SH-SY5Y (cell line): Measurements from ENCODE around the gene MAN2C1.

Experiments used
- GATA2 ChIP-seq: IDR thresholded peaks from 2 replicates; pipeline ENCODE4 v1.6.1; 2011; ENCODE audit warnings: mild to moderate bottlenecking, low read depth, low read length
- GATA3 ChIP-seq: IDR thresholded peaks from 2 replicates; pipeline ENCODE4 v1.6.1; 2011; ENCODE audit warnings: low read depth, mild to moderate bottlenecking, low read length, moderate library complexity

DNA sequence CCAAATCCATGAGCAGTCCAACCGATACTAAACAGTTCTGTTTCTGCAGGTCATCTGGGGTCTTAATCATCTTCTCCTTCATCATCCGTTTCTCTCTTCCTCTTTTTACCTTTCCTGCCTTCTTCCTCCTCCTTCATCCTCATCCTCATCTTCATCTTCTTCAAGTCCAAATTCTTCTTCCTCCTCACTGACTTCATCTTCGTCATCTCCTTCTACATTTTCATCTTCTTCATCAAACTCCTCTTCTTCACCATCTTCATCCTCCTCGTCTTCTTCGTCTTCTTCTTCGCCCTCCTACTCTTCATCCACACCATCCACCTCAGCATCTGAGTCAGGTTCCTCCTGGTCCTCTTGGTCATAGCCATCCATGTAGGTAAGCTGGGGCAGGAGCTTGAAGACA, 46.7 kb downstream of the MAN2C1 start:
- TF ChIP-seq GATA3 = no peak
- TF ChIP-seq GATA2 = no peak
